VCaP (cell line): ENCODE results near the gene LONP2.
"Not testable (repeated sequence)": the region's sequence is repeated elsewhere in the genome, so short reads cannot be mapped to it uniquely, and the experiment has no call there.

ENCODE experiments used
- H3K27ac ChIP-seq: fragments of 450-650 bp; 2 replicates; pipeline ENCODE4 v1.5.1; 2017
- TF ChIP-seq, protein P1 (sequence below): fragments of 450-650 bp; conservative IDR thresholded peaks from 2 replicates; pipeline ENCODE4 v1.5.1; 2017; ENCODE audit warnings: mild to moderate bottlenecking, moderate library complexity

LONP2 gene

DNA sequence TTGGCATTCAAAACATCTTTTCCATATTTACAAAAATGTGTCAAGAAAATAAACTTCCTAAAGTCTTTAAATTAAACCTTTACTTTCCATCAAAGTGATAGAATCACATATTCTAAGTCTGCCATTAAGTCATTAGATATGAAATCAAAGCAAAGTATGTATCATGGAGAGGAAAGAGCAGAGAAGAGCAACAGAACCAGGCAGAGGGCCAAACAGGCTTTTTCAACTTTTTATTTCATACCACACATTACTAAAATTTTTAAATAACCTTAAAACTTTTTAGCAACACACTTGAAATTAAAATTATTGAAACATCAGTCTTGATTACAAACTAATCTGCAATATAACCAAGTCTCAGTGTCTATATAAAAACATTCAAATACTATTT is 127.3 kb downstream of the LONP2 start:
- TF ChIP-seq, protein P1, sequence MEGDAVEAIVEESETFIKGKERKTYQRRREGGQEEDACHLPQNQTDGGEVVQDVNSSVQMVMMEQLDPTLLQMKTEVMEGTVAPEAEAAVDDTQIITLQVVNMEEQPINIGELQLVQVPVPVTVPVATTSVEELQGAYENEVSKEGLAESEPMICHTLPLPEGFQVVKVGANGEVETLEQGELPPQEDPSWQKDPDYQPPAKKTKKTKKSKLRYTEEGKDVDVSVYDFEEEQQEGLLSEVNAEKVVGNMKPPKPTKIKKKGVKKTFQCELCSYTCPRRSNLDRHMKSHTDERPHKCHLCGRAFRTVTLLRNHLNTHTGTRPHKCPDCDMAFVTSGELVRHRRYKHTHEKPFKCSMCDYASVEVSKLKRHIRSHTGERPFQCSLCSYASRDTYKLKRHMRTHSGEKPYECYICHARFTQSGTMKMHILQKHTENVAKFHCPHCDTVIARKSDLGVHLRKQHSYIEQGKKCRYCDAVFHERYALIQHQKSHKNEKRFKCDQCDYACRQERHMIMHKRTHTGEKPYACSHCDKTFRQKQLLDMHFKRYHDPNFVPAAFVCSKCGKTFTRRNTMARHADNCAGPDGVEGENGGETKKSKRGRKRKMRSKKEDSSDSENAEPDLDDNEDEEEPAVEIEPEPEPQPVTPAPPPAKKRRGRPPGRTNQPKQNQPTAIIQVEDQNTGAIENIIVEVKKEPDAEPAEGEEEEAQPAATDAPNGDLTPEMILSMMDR: no peak
- no peak overlapping the region for H3K27ac ChIP-seq

DNA sequence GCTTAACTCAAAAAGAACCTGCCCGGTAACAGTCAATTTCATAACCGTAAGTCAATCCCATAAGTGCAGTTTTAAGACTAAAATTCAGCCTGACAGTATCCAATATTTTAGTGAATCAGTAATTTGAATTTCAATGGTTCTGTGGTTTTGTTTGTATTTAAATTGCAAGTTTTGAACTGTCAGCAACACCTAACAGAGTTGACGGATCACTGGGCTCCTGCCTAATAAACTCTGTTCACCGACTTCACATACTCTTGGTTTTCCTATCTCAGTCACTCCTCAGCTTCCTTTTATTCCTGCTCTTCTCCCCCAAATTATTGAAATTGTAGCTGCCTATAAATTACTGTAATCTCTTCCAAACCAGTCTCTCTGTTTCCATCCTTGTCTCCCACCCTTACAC is 128.6 kb downstream of the LONP2 start:
- H3K27ac ChIP-seq: no peak overlapping the region
- TF ChIP-seq, protein P1: no peak

DNA sequence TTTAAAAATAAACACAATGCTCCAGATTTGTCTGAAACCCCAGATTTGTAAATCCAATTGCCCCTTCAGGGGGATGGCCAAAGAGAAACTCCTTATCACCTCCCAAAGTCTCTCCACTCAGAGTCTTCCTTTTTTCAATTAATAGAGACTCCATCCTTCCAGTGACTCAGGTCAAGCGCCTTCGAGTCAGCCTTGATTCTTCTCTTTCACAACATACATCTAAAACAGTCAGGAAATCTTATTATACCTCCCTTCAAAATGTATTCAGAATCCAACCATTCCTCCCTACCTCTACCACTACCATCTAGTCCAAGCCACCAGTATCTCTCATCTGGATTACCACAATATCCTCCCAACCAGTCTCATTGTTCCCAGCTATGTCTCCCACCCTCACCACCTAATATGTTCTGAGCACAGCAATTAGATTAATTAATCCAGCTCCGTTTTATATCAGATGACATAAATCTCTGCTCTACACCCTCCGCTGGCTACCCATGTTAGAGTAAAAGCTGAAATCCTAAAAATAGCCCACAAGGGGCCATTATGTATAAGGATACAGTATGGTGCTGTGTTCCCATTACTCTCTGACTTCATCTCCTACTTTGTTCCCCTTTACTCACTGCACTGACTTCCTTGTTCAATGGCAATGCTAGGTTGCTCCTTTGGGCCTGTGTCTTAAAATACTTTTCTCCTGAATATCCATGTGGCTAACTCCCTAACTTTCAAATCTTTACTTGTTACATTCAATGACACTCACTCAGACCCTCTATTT is 129.3 kb downstream of the LONP2 start:
- TF ChIP-seq, protein P1: no peak
- no peak overlapping the region for H3K27ac ChIP-seq

DNA sequence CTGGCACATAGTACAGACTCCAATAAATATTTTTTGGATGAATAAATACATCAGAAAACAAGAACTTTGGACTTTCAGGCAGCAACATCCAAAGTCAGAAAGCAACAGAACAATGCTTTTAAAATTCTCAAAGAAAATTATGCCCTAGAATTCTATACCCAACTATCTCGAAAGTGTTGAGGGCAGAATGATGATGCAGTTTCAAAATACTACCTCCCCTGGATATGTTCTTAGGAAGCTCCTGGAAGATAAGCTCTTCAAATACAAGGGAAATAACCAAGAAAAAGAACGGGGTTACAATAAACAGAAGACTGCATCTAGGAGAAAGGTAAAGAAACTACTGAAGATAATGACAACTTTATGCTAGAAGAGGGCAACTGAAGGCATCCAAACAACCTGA is 130.2 kb downstream of the LONP2 start:
- TF ChIP-seq, protein P1: no peak
- H3K27ac ChIP-seq: no peak overlapping the region

DNA sequence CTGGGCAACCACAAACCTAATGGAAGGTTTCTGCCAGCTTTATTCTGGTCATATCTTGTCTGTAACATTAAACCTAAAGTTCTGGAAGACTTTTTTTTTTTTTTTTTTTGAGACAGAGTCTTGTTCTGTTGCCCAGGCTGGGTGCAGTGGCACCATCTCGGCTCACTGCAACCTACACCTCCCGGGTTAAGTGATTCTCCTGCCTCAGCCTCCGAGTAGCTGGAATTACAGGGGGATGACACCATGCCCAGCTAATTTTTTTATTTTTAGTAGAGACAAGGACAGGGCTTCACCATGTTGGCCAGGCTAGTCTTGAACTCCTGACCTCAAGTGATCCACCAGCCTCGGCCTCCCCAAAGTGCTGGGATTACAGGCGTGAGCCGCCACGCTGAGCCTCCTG is 133.2 kb downstream of the LONP2 start:
- H3K27ac ChIP-seq: not testable (repeated sequence)

DNA sequence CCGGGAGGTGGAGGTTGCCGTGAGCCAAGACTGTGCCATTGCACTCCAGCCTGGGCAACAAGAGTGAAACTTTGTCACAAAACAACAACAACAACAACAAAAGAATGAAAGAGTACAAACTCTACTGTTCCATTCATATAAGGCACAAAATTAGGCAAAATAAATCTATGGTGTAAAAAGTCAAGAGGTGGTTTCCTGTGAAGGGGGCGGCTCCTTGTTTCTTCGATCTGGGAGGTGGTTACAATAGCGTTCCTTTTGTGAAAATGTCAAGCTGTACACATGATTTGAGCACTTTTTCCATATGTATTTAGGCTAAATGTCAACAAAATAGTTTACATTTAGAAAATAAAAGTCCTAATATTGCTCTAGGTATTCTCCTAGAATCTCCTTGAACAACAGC is 134.2 kb downstream of the LONP2 start:
- TF ChIP-seq, protein P1: no peak
- H3K27ac ChIP-seq: no peak overlapping the region

DNA sequence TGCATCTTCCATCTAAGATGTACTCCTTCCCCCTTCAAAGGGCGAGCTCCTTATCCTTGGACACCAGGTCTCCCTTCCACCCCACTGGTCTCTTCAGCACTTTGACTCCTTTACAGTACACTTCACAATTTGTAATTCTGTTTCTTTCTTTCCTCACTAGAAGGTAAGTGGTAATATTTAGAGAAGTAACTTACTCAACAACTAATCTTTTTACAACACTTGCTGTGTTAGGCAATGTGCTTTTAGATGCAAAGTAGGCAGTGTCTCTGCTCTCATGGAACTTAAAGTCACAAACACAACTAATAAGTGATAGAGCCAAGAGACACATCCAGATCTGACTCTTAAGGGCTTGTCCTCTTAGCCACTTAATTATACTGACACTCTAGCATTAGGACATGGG is 134.7 kb downstream of the LONP2 start:
- no peak overlapping the region for H3K27ac ChIP-seq
- TF ChIP-seq, protein P1: no peak

DNA sequence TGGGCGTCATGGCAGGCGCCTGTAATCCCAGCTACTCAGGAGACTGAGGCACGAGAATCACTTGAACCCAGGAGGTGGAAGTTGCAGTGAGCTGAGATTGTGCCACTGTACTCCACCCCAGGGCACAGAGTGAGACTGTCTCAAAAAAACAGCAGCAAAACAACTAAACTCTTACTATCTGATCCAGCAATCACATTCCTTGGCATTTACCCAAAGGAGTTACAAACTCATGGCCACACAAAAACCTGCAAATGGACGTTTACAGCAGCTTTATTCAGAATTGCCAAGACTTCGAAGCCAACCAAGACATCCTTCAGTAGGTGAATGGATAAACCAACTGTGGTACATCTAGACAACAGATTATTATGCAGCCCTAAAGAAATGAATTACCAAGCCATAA is 137.1 kb downstream of the LONP2 start:
- no peak overlapping the region for H3K27ac ChIP-seq
- TF ChIP-seq, protein P1: no peak
